Measurements from ENCODE around the gene AIMP1.

Gene AIMP1

GRCh38 chr4:106315968-106316772 is at the start of gene AIMP1, which contains the start of gene TBCK:
Gene AIMP1 (plus strand): TSS chr4:106316550. CDS start chr4:106325010, 8,460 bp downstream.
Gene TBCK (minus strand): TSS chr4:106316209. CDS start chr4:106308960, 7,249 bp downstream.
- peak; percentile 88 to 89 for DNase-seq

GRCh38 chr4:106268786-106269185 is 47.6 kb upstream of the AIMP1 start:
- DNase-seq, result no peak

- DNase-seq, result no peak
These were observed 46.6 kb upstream of the AIMP1 start for GRCh38 chr4:106269711-106270110.

GRCh38 chr4:106270736-106271135 is 45.6 kb upstream of the AIMP1 start:
- DNase-seq, result no peak

GRCh38 chr4:106273831-106274230 is 42.5 kb upstream of the AIMP1 start:
- DNase-seq, result no peak

- DNase-seq, result no peak
These were observed 39.1 kb upstream of the AIMP1 start for GRCh38 chr4:106277140-106277675.

- no peak for DNase-seq
These were observed 32.1 kb upstream of the AIMP1 start for GRCh38 chr4:106284227-106284626.

- no peak for DNase-seq
These were observed 29.7 kb upstream of the AIMP1 start for GRCh38 chr4:106286611-106287010.

GRCh38 chr4:106287353-106287969 is 28.9 kb upstream of the AIMP1 start:
- DNase-seq, result no peak

- no peak for DNase-seq
These were observed 26.6 kb upstream of the AIMP1 start for GRCh38 chr4:106289737-106290136.

- DNase-seq, result no peak
These were observed 24.7 kb upstream of the AIMP1 start for GRCh38 chr4:106291678-106292077.

GRCh38 chr4:106294062-106294461 is 22.3 kb upstream of the AIMP1 start:
- DNase-seq, result no peak

GRCh38 chr4:106297245-106298035 is 18.9 kb upstream of the AIMP1 start:
- no peak for DNase-seq

GRCh38 chr4:106299977-106300376 is 16.4 kb upstream of the AIMP1 start:
- DNase-seq, result no peak

GRCh38 chr4:106301393-106302061 is 14.8 kb upstream of the AIMP1 start:
- no peak for DNase-seq

- DNase-seq, result no peak
These were observed 14.3 kb upstream of the AIMP1 start for GRCh38 chr4:106302062-106302438.

- DNase-seq, result no peak
These were observed 12.6 kb upstream of the AIMP1 start for GRCh38 chr4:106303548-106304281.

GRCh38 chr4:106304632-106305031 is 11.7 kb upstream of the AIMP1 start:
- no peak for DNase-seq

- no peak for DNase-seq
These were observed 10.8 kb upstream of the AIMP1 start for GRCh38 chr4:106305435-106306055.

GRCh38 chr4:106306561-106306960 is 9.8 kb upstream of the AIMP1 start:
- DNase-seq, result no peak

- DNase-seq, result no peak
These were observed 4.0 kb upstream of the AIMP1 start for GRCh38 chr4:106312377-106312776.

Measured in Kasumi-1 (cell line).